Ishikawa (cell line): ENCODE results near the gene RAD51B.

ENCODE experiments used
- CEBPB ChIP-seq: IDR thresholded peaks from 2 replicates; pipeline ENCODE4 v1.6.1; 2012
- CREB1 ChIP-seq: IDR thresholded peaks from 2 replicates; pipeline ENCODE4 v1.6.1; 2012; ENCODE audit warnings: low read depth
- EP300 ChIP-seq: IDR thresholded peaks from 2 replicates; pipeline ENCODE4 v1.6.1; 2012; ENCODE audit warnings: borderline replicate concordance
- FOXM1 ChIP-seq: IDR thresholded peaks from 2 replicates; pipeline ENCODE4 v1.6.1; 2012; ENCODE audit warnings: low read depth, borderline replicate concordance
- RAD21 ChIP-seq: IDR thresholded peaks from 2 replicates; pipeline ENCODE4 v1.6.1; 2012; ENCODE audit warnings: low read depth
- TAF1 ChIP-seq: IDR thresholded peaks from 2 replicates; pipeline ENCODE4 v1.6.1; 2012; ENCODE audit warnings: low read depth, mild to moderate bottlenecking
- TCF12 ChIP-seq: IDR thresholded peaks from 2 replicates; pipeline ENCODE4 v1.6.1; 2012; ENCODE audit warnings: low read depth
- TEAD4 ChIP-seq: IDR thresholded peaks from 2 replicates; pipeline ENCODE4 v1.6.1; 2012
- YY1 ChIP-seq: IDR thresholded peaks from 2 replicates; pipeline ENCODE4 v1.6.1; 2012; ENCODE audit warnings: low read depth
- ZBTB7A ChIP-seq: IDR thresholded peaks from 2 replicates; pipeline ENCODE4 v1.6.1; 2012; ENCODE audit warnings: low read depth
- TF ChIP-seq, protein P1 (sequence below): IDR thresholded peaks from 2 replicates; pipeline ENCODE4 v1.6.1; 2012
- TF ChIP-seq, protein P2 (sequence below): IDR thresholded peaks from 2 replicates; pipeline ENCODE4 v1.6.1; 2012; ENCODE audit warnings: low read depth, mild to moderate bottlenecking
- TF ChIP-seq, protein P3 (sequence below): IDR thresholded peaks from 2 replicates; pipeline ENCODE4 v1.6.1; 2012

DNA sequence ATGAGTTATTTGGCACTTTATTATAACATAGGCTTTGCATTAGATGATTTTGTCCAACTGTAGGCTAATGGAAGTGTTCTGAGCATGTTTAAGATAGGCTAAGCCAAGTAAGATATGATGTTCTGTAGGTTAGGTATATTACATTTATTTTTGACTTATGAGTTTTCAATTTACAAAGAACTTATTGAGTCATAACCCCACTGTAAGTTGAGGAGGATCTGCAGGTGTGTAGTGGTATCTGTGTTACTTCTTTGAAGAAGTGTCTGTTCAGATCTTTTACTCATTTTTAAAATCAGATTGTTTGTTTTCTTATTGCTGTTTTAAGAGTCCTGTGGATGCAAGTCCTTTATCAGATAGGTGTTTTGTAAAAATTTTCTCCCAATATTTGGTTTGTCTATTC lies 329.2 kb downstream of the RAD51B start:
- no peak for TF ChIP-seq TCF12
- no peak for TF ChIP-seq CEBPB
- no peak for TF ChIP-seq TEAD4
- TF ChIP-seq YY1 = no peak
- TF ChIP-seq, protein P1, sequence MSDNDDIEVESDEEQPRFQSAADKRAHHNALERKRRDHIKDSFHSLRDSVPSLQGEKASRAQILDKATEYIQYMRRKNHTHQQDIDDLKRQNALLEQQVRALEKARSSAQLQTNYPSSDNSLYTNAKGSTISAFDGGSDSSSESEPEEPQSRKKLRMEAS = no peak
- no peak for TF ChIP-seq TAF1
- TF ChIP-seq, protein P2, sequence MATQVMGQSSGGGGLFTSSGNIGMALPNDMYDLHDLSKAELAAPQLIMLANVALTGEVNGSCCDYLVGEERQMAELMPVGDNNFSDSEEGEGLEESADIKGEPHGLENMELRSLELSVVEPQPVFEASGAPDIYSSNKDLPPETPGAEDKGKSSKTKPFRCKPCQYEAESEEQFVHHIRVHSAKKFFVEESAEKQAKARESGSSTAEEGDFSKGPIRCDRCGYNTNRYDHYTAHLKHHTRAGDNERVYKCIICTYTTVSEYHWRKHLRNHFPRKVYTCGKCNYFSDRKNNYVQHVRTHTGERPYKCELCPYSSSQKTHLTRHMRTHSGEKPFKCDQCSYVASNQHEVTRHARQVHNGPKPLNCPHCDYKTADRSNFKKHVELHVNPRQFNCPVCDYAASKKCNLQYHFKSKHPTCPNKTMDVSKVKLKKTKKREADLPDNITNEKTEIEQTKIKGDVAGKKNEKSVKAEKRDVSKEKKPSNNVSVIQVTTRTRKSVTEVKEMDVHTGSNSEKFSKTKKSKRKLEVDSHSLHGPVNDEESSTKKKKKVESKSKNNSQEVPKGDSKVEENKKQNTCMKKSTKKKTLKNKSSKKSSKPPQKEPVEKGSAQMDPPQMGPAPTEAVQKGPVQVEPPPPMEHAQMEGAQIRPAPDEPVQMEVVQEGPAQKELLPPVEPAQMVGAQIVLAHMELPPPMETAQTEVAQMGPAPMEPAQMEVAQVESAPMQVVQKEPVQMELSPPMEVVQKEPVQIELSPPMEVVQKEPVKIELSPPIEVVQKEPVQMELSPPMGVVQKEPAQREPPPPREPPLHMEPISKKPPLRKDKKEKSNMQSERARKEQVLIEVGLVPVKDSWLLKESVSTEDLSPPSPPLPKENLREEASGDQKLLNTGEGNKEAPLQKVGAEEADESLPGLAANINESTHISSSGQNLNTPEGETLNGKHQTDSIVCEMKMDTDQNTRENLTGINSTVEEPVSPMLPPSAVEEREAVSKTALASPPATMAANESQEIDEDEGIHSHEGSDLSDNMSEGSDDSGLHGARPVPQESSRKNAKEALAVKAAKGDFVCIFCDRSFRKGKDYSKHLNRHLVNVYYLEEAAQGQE = no peak
- TF ChIP-seq, protein P3, sequence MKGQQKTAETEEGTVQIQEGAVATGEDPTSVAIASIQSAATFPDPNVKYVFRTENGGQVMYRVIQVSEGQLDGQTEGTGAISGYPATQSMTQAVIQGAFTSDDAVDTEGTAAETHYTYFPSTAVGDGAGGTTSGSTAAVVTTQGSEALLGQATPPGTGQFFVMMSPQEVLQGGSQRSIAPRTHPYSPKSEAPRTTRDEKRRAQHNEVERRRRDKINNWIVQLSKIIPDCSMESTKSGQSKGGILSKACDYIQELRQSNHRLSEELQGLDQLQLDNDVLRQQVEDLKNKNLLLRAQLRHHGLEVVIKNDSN = no peak
- no peak for TF ChIP-seq EP300
- no peak for TF ChIP-seq ZBTB7A
- TF ChIP-seq RAD21 = no peak
- no peak for TF ChIP-seq CREB1
- no peak for TF ChIP-seq FOXM1
